ENCODE measurements around the gene DOK3.

DOK3 gene

DNA sequence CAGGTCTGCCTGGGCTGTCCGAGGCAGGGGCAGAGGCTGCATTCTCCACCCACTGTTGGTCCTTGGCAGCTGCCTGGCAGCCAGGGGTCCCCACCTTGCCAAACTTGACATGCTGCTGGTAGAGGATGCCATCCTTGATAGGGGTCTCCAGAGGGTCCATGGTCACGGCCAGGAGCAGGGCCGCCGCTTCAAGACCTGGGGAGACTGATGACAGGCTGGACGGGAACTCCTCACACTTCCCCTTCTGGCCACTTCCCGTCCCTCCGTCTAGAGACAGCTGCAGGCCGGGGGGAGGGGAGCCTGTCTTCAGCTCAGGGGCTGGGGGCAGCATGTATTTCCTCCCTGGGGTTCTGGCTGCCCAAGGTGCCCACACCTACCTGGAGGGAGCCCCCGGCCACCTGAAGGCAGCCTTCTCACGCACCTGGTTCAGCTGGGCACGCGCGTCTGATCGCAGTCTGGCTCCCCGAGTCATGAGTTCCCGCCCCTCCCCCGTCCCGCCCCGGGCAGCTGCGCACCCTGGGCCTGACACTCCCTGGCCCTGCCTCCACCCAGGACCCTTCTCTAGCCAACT is at the start of gene DOK3:
DOK3 (minus strand) TSS at position 446 of the 571 bp plus-strand sequence; CDS start at position 160, 286 bp downstream.
- no peak for DNase-seq

GRCh38 chr5:177557796-177558195 is 48.2 kb upstream of the DOK3 start:
- no peak for DNase-seq

GRCh38 chr5:177557041-177557647 is 47.5 kb upstream of the DOK3 start:
- DNase-seq = no peak

GRCh38 chr5:177555665-177556064 is 46.0 kb upstream of the DOK3 start:
- DNase-seq = no peak

GRCh38 chr5:177555228-177555627 is 45.6 kb upstream of the DOK3 start:
- no peak for DNase-seq

- peak; percentile 92 to 93 for DNase-seq
Measured at GRCh38 chr5:177554474-177555111, 45.0 kb upstream of the DOK3 start, which contains the start of gene FAM193B. Gene FAM193B (minus strand): TSS chr5:177554563. CDS start chr5:177554458, 105 bp downstream.

GRCh38 chr5:177553671-177554429 is 44.2 kb upstream of the DOK3 start:
- DNase-seq = peak in 1 of 2 experiments; percentile 16

DNA sequence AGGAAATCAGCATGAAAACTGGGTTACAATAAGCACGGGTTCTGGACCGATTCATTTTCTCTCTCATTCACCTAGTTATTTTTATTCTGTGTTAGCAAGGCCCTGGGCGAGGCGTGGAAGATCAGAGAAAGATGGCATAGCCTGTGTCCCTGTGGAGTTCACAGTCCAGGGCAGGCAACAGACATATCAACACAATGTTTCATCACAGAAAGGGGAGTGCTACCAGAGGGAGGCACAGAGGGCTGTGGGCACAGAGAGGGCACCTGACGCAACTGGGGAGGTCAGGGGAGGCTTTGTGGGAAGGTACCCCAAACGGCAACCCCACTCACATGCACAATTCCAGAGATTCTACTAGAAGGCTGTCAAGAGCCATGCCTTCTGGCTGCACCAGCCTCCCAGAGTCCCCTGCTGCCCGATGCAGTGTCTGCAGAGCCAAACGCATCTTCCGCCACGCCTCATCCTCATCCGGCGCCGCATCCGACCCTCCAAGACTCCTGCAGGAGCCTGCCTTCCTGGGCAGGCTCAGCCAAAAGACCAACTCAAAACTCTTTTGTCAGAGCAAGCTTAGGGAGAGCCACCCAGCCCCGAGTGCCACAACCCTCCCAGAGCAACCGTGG is 43.3 kb upstream of the DOK3 start:
- DNase-seq = no peak

DNA sequence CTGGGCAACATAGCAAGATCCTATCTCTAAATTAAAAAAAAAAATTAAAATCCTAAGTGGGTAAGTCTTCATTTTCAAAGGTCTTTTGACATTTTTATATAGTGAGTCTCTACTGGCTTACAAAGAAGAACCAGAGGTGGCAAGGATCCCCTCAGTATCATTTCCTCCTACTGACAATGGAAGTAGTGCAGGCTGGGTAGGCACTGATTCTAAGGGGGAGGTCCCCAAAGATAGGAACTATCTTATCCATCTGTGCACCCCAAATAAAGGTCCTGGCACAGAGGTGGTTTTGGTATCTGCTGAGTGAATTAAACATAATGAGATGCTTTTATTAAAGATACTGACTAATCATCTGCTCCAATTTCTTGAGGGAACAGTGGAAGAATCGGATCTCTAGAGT is 40.5 kb upstream of the DOK3 start:
- DNase-seq = no peak

- peak; percentile 44 to 90 for DNase-seq
Measured at GRCh38 chr5:177548495-177548894, 38.9 kb upstream of the DOK3 start.

DNA sequence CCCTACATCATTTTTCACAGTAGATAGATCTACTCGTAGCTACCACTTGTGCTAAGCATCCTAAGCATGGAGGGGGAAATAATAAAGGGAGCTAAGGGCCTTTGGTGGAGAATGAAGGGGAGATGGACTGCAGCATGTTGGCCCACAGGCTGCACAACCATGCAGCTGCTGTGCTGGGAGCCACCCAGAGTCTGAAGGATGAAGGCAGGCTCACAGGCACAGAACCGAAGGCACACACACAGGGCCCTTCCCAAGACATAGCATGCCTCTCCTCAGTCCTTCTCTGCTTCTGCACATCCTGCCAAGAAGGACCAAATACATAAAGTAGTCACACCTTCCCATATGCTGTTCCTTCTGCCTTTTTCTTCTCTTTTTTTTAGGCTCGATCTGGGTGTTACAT is 38.1 kb upstream of the DOK3 start:
- no peak for DNase-seq

- no peak for DNase-seq
Measured at GRCh38 chr5:177546258-177546741, 36.7 kb upstream of the DOK3 start.

- no peak for DNase-seq
Measured at GRCh38 chr5:177545487-177546257, 36.0 kb upstream of the DOK3 start.

DNA sequence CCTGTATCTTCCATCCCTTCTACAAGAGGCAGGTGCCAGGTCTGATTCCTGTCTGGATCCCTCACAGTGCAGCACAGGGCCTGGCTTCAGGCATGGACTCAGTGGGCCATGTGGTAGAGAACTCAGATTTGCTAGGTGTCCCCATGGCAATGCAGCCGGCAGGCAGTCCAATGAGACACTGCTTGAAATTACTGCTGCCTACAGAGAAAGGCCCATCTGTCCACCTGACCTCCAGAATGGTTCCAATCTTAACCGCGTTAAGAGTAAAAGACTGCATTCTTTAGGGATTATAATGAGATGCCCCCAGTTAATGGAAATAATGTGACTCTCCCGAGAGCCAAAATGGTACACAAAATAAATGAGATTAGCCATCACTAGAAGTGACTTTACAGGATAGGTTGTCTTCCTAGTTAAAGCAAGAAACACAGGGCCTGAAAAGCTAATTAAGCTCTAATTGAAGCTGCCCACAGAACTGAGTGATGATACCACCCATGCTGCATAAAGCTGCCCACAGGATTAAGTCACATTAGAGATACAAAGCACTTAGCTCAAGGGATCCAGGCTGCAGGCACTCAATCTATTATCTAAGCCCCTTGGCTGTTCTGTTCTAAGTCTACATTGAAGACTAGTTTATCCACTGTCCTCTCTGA is 33.3 kb upstream of the DOK3 start:
- DNase-seq = no peak

DNA sequence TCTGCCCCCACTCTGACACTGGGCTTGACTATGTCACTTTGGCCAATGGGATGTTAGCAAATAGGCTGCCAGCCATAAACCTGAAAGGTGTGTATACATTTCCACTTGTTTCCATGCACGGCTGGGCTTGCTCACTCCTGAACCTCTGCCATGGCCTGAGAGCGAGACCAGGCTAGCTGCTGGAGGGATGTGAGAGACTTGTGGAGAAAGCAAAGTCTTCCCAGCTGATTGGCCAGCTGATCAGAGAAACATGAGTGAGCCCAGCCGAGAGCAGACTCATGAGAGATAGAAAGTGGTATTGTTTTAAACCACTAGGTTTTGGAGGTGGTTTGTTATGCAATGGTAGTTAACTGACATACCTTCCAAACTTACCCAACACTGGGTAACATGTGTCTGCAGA is 30.8 kb upstream of the DOK3 start:
- DNase-seq = no peak

- no peak for DNase-seq
Measured at GRCh38 chr5:177539411-177539810, 29.8 kb upstream of the DOK3 start.

DNA sequence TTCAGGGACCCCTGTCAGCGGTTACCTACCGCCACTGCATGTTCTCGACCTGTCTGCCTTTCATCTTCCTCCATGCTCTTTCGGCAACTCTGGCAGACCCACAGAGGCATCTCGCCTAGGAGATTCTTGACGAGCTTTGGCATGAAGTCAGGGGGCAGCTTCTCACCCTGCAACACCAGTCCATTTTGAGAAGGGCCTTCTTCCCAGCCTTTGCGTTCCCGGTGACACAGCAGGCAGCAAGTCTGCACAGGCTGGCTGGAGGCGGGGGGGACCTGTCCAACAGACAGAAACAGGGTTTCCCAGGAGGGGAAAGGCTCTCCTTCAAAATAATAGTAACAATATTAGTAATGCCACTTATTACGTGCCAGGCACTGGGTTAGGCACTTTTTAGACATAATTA is 29.2 kb upstream of the DOK3 start:
- no peak for DNase-seq

GRCh38 chr5:177537389-177538361 is 28.0 kb upstream of the DOK3 start:
- no peak for DNase-seq

DNA sequence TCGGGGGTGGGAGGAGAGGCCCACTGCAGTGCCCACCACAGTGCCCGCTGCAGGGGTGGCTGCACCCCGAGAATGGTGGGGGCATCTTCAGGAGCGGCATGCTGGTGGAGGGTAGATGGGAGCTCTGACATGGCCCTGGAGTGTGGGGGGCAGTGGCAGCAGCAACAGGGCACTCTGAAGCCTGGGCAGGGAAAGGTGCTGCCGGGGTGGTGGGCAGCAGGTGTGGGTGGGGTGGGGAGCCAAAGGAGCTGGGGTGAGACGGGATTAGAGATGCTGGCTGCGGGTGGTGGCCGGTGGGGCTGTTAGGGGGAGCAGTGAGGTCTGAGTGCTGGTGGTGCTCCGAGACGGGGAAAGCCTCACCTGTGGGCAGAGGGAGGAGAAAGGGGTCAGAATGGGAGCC is 26.8 kb upstream of the DOK3 start:
- DNase-seq = no peak

- no peak for DNase-seq
Measured at GRCh38 chr5:177535125-177535524, 25.5 kb upstream of the DOK3 start.

Measured in NCI-H2081 (cell line).